ENCODE measurements around the gene CCL4.
"Not testable (repeated sequence)": the region's sequence is repeated elsewhere in the genome, so short reads cannot be mapped to it uniquely, and the experiment has no call there.

CCL4 gene

GRCh38 chr17:36103401-36103975 lies at the start of gene CCL4:
Gene CCL4 (plus strand): TSS chr17:36103827. CDS start chr17:36103906, 79 bp downstream.
- H3K27ac ChIP-seq (ENCODE audit: low read depth, low read length); H3K9ac ChIP-seq (ENCODE audit: low read depth in 1 of 2, low read length in 2 of 2): not testable (repeated sequence)
- H3K4me3 ChIP-seq (ENCODE audit: low read depth in 1 of 2, low read length in 2 of 2), result peak within 1 kb of the TSS in 1 of 2 donors; percentile 16

GRCh38 chr17:36055171-36055570 lies 48.5 kb upstream of the CCL4 start:
- Histone ChIP-seq H3K4me3 (ENCODE audit: low read depth in 1 of 2, low read length in 2 of 2) (no peak overlapping the region), H3K36me3 (ENCODE audit: control insufficient read depth in 1 of 2, insufficient read depth in 2 of 2, low read length in 2 of 2) (no peaks in the 10 kb centered on the region), H3K4me1 (ENCODE audit: control insufficient read depth in 1 of 2, insufficient read depth in 2 of 2, low read length in 2 of 2) (no peaks in the 10 kb centered on the region), H3K27me3 (ENCODE audit: control insufficient read depth in 1 of 2, insufficient read depth in 2 of 2, low read length in 2 of 2) (no peaks in the 10 kb centered on the region), H3K27ac (ENCODE audit: low read depth, low read length) (no peak overlapping the region), H3K9ac (ENCODE audit: low read depth in 1 of 2, low read length in 2 of 2) (no peak overlapping the region), H3K9me3 (ENCODE audit: control insufficient read depth in 1 of 2, low read length in 2 of 2) (no peaks in the 10 kb centered on the region)

More at GRCh38 chr17:36103401-36103975, at the start of gene CCL4:
- H3K4me1 ChIP-seq (ENCODE audit: control insufficient read depth in 1 of 2, insufficient read depth in 2 of 2, low read length in 2 of 2); H3K36me3 ChIP-seq (ENCODE audit: control insufficient read depth in 1 of 2, insufficient read depth in 2 of 2, low read length in 2 of 2); H3K9me3 ChIP-seq (ENCODE audit: control insufficient read depth in 1 of 2, low read length in 2 of 2); H3K27me3 ChIP-seq (ENCODE audit: control insufficient read depth in 1 of 2, insufficient read depth in 2 of 2, low read length in 2 of 2): not testable (repeated sequence)

- Histone ChIP-seq H3K4me1 (ENCODE audit: control insufficient read depth in 1 of 2, insufficient read depth in 2 of 2, low read length in 2 of 2) (no peaks in the 10 kb centered on the region), H3K4me3 (ENCODE audit: low read depth in 1 of 2, low read length in 2 of 2) (no peak overlapping the region), H3K27me3 (ENCODE audit: control insufficient read depth in 1 of 2, insufficient read depth in 2 of 2, low read length in 2 of 2) (no peaks in the 10 kb centered on the region), H3K9ac (ENCODE audit: low read depth in 1 of 2, low read length in 2 of 2) (no peak overlapping the region), H3K36me3 (ENCODE audit: control insufficient read depth in 1 of 2, insufficient read depth in 2 of 2, low read length in 2 of 2) (no peaks in the 10 kb centered on the region), H3K9me3 (ENCODE audit: control insufficient read depth in 1 of 2, low read length in 2 of 2) (no peaks in the 10 kb centered on the region), H3K27ac (ENCODE audit: low read depth, low read length) (no peak overlapping the region)
These were observed 47.6 kb upstream of the CCL4 start for GRCh38 chr17:36055921-36056520.

DNA sequence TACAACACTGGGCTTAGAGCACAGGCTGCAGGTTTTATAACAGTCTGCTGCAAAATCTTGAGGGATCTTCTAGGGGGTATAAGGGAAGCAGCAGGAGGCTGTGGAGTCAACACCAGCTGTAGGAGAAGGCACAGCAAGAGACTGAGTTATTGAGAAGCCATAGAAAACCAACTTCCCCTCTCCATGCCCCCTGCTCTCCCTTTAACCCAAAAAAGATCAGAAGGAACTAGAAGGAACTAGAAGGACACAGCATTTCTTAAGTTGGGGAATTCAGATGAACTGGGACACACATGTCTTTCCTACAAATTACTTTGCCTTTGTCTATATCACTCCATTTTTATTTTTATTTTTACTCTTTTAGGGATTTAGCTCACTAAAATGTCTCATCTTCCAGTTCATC lies 45.7 kb upstream of the CCL4 start:
- H3K9me3 ChIP-seq (ENCODE audit: control insufficient read depth in 1 of 2, low read length in 2 of 2), result no peaks in the 10 kb centered on the region
- H3K9ac ChIP-seq (ENCODE audit: low read depth in 1 of 2, low read length in 2 of 2), result no peak overlapping the region
- H3K4me3 ChIP-seq (ENCODE audit: low read depth in 1 of 2, low read length in 2 of 2), result no peak overlapping the region
- no peaks in the 10 kb centered on the region for H3K36me3 ChIP-seq (ENCODE audit: control insufficient read depth in 1 of 2, insufficient read depth in 2 of 2, low read length in 2 of 2)
- H3K27me3 ChIP-seq (ENCODE audit: control insufficient read depth in 1 of 2, insufficient read depth in 2 of 2, low read length in 2 of 2), result no peaks in the 10 kb centered on the region
- H3K4me1 ChIP-seq (ENCODE audit: control insufficient read depth in 1 of 2, insufficient read depth in 2 of 2, low read length in 2 of 2), result no peaks in the 10 kb centered on the region
- H3K27ac ChIP-seq (ENCODE audit: low read depth, low read length), result no peak overlapping the region

DNA sequence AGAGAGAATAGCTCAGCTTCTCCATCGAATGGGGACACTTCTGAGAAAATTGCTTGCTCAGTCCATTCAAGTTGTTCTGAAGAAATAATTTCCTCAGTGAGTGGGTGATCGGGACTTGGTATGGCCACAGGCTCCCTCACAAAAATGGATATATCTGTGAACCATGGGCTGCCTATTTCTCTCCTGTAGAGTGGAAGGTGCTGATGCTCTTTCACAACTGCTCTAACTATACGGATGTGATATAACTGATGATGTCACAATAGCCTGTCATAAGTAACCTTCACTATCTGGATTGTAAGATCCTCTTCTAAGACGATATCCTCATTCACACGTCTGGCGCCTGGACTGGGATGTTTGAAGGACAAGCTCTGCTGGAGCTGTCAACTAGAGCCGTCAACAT lies 44.2 kb upstream of the CCL4 start:
- Histone ChIP-seq H3K9ac (ENCODE audit: low read depth in 1 of 2, low read length in 2 of 2) (no peak overlapping the region), H3K4me3 (ENCODE audit: low read depth in 1 of 2, low read length in 2 of 2) (no peak overlapping the region), H3K27ac (ENCODE audit: low read depth, low read length) (no peak overlapping the region), H3K36me3 (ENCODE audit: control insufficient read depth in 1 of 2, insufficient read depth in 2 of 2, low read length in 2 of 2) (no peaks in the 10 kb centered on the region), H3K9me3 (ENCODE audit: control insufficient read depth in 1 of 2, low read length in 2 of 2) (no peaks in the 10 kb centered on the region), H3K4me1 (ENCODE audit: control insufficient read depth in 1 of 2, insufficient read depth in 2 of 2, low read length in 2 of 2) (no peaks in the 10 kb centered on the region), H3K27me3 (ENCODE audit: control insufficient read depth in 1 of 2, insufficient read depth in 2 of 2, low read length in 2 of 2) (no peaks in the 10 kb centered on the region)

- Histone ChIP-seq H3K9me3 (ENCODE audit: control insufficient read depth in 1 of 2, low read length in 2 of 2) (no peaks in the 10 kb centered on the region), H3K4me1 (ENCODE audit: control insufficient read depth in 1 of 2, insufficient read depth in 2 of 2, low read length in 2 of 2) (no peaks in the 10 kb centered on the region), H3K36me3 (ENCODE audit: control insufficient read depth in 1 of 2, insufficient read depth in 2 of 2, low read length in 2 of 2) (no peaks in the 10 kb centered on the region), H3K27me3 (ENCODE audit: control insufficient read depth in 1 of 2, insufficient read depth in 2 of 2, low read length in 2 of 2) (no peaks in the 10 kb centered on the region), H3K27ac (ENCODE audit: low read depth, low read length) (no peak overlapping the region), H3K4me3 (ENCODE audit: low read depth in 1 of 2, low read length in 2 of 2) (no peak overlapping the region), H3K9ac (ENCODE audit: low read depth in 1 of 2, low read length in 2 of 2) (no peak overlapping the region)
These were observed 42.8 kb upstream of the CCL4 start for GRCh38 chr17:36060816-36061215.

GRCh38 chr17:36063786-36064541 lies 39.7 kb upstream of the CCL4 start, which contains the start of gene CCL18:
Gene CCL18 (plus strand): TSS chr17:36064272. CDS start chr17:36064343, 71 bp downstream.
- Histone ChIP-seq H3K27me3 (ENCODE audit: control insufficient read depth in 1 of 2, insufficient read depth in 2 of 2, low read length in 2 of 2) (no peaks in the 10 kb centered on the region), H3K9me3 (ENCODE audit: control insufficient read depth in 1 of 2, low read length in 2 of 2) (no peaks in the 10 kb centered on the region), H3K36me3 (ENCODE audit: control insufficient read depth in 1 of 2, insufficient read depth in 2 of 2, low read length in 2 of 2) (no peaks in the 10 kb centered on the region), H3K4me1 (ENCODE audit: control insufficient read depth in 1 of 2, insufficient read depth in 2 of 2, low read length in 2 of 2) (no peaks in the 10 kb centered on the region), H3K9ac (ENCODE audit: low read depth in 1 of 2, low read length in 2 of 2) (no peak within 1 kb of the TSS), H3K4me3 (ENCODE audit: low read depth in 1 of 2, low read length in 2 of 2) (no peak within 1 kb of the TSS), H3K27ac (ENCODE audit: low read depth, low read length) (no peak within 1 kb of the TSS)

- Histone ChIP-seq H3K9me3 (ENCODE audit: control insufficient read depth in 1 of 2, low read length in 2 of 2) (no peaks in the 10 kb centered on the region), H3K4me3 (ENCODE audit: low read depth in 1 of 2, low read length in 2 of 2) (no peak overlapping the region), H3K27me3 (ENCODE audit: control insufficient read depth in 1 of 2, insufficient read depth in 2 of 2, low read length in 2 of 2) (no peaks in the 10 kb centered on the region), H3K36me3 (ENCODE audit: control insufficient read depth in 1 of 2, insufficient read depth in 2 of 2, low read length in 2 of 2) (no peaks in the 10 kb centered on the region), H3K27ac (ENCODE audit: low read depth, low read length) (no peak overlapping the region), H3K9ac (ENCODE audit: low read depth in 1 of 2, low read length in 2 of 2) (no peak overlapping the region), H3K4me1 (ENCODE audit: control insufficient read depth in 1 of 2, insufficient read depth in 2 of 2, low read length in 2 of 2) (no peaks in the 10 kb centered on the region)
These were observed 37.2 kb upstream of the CCL4 start for GRCh38 chr17:36066365-36066985.

GRCh38 chr17:36068524-36068923 lies 35.1 kb upstream of the CCL4 start:
- Histone ChIP-seq H3K27ac (ENCODE audit: low read depth, low read length) (no peak overlapping the region), H3K4me3 (ENCODE audit: low read depth in 1 of 2, low read length in 2 of 2) (no peak overlapping the region), H3K9ac (ENCODE audit: low read depth in 1 of 2, low read length in 2 of 2) (no peak overlapping the region), H3K27me3 (ENCODE audit: control insufficient read depth in 1 of 2, insufficient read depth in 2 of 2, low read length in 2 of 2) (no peaks in the 10 kb centered on the region), H3K4me1 (ENCODE audit: control insufficient read depth in 1 of 2, insufficient read depth in 2 of 2, low read length in 2 of 2) (no peaks in the 10 kb centered on the region), H3K9me3 (ENCODE audit: control insufficient read depth in 1 of 2, low read length in 2 of 2) (no peaks in the 10 kb centered on the region), H3K36me3 (ENCODE audit: control insufficient read depth in 1 of 2, insufficient read depth in 2 of 2, low read length in 2 of 2) (no peaks in the 10 kb centered on the region)

DNA sequence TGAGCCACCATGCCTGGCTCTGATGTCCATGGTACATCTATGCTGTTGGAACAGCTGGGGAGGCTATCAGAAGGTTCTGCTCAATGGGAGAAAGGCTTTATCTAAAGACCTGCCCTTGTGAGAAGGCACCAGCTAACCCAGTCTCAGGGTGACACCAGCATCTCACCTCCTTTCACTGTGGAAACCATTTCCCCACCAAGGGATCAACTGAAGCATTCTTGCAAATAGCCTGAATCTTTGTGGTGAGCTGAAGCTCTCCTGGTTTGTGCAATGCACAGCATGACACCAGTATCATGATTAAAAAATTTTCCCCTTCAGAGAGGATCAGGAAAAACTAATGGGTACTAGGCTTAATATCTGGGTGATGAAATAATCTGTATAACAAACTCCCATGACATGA lies 34.5 kb upstream of the CCL4 start:
- Histone ChIP-seq H3K4me3 (ENCODE audit: low read depth in 1 of 2, low read length in 2 of 2) (no peak overlapping the region), H3K36me3 (ENCODE audit: control insufficient read depth in 1 of 2, insufficient read depth in 2 of 2, low read length in 2 of 2) (no peaks in the 10 kb centered on the region), H3K27me3 (ENCODE audit: control insufficient read depth in 1 of 2, insufficient read depth in 2 of 2, low read length in 2 of 2) (no peaks in the 10 kb centered on the region), H3K9me3 (ENCODE audit: control insufficient read depth in 1 of 2, low read length in 2 of 2) (no peaks in the 10 kb centered on the region), H3K9ac (ENCODE audit: low read depth in 1 of 2, low read length in 2 of 2) (no peak overlapping the region), H3K4me1 (ENCODE audit: control insufficient read depth in 1 of 2, insufficient read depth in 2 of 2, low read length in 2 of 2) (no peaks in the 10 kb centered on the region), H3K27ac (ENCODE audit: low read depth, low read length) (no peak overlapping the region)

All from duodenal mucosa (tissue), 2 donors.